NCI-H1436 (cell line): Measurements from ENCODE around the gene EYS.
"Not testable (repeated sequence)": the region's sequence is repeated elsewhere in the genome, so short reads cannot be mapped to it uniquely, and the experiment has no call there.

Source experiments
- DNase-seq: peaks from one replicate; lab custom pipeline; 2025; lab: John Stamatoyannopoulos, UW

Gene EYS

DNA sequence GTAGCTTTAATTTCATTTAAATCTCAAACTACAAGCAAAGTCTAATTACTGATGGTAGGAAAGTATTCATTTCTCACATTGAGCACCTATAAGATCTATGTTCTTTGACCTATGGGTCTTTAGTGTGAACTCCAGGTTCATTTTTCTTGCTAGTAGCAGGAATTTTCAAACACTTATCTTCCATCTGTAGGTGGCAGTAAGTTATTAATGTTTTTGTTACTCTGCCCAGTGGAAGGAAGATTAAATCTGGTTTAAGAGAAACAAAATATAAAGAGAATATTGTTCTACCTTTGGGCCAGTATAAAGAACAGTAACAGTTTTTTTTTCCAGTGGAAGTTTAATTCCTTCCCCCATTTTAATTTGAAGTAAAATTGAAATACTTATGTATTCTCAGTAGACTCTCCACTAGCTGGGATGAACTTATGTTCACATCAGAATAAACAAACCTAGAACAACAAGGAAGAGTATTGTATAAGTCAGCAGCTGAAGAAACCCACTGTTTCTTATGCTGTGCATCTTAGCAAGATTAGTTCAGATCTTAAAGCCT is 1743.2 kb downstream of the EYS start:
- DNase-seq: no peak

DNA sequence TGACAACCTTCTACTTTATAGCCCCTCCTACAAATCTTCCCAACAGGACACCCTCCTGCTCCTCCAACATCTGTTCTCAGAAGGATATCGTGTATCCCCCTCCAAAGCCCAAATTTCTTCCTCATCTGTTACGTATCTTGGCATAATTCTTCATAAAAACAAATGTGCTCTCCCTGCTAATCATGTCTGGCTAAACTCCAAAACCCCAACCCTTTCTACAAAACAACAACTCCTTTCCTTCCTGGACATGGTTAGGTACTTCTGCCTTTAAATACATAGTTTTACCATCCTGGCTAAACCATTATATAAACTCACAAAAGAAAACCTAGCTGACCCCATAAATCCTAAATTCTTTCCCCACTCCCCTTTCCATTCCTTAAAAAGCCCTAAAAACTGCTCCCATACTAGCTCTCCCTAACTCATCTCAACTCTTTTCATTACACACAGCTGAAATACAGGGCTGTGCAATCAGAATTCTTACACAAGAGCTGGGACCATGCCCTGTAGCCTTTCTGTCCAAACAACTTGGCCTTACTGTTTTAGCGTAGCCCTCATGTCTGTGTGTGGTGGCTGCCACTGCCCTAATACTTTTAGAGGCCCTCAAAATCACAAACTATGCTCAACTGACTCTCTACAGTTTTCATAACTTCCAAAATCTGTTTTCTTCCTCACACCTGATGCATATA is 1753.5 kb downstream of the EYS start:
- not testable (repeated sequence) for DNase-seq

DNA sequence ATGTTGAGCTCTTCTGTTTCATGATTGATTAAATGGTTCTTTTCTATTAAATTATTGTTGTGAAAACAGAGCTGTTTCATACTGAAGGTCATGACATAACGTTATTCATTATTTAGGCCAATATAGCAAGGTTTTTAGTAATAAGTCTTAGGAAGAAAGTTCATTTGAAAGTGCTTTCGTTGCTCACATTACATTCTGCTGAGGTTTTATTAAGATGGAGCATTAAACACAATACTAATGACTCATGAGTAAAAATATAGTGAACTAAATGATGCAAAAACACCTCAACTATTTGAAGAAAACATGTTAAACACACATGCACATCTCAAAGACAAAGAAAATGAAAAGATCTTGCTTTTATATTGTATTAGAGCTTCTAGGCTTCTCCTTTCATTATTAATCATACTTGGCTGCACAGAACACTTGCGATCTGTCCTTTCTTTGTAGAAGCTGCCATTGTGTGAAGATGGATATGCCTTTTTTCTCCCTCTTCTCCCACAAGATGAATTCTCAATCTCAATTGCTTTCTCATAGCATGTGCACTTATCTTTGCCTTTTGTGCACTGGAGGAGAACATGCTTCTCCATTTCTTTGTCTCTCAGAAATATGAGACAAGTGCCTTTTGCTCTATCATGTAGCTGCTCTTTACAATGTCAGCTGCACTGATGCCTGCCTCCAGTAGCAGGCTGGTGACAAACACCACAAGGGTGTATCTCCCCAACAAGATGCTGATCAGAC is 1759.1 kb downstream of the EYS start:
- no peak for DNase-seq

DNA sequence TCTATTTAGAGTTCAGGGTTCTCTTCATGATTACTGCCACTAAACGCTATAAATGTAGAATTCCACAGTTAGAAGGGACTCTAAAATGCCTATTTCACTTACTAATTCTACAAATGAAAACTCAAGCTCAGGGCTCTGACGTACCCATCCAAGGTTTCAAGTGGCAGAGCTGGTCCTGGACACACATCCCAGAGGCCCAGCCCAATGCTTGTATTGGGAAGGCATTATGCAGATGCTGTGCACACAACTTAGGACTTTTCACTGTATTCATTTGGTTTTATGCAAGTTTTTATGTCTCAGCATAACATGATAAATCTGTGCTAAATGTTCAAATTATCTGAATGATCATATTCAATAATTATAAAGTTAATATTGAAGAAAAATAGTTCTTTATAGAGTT is 1761.0 kb downstream of the EYS start:
- DNase-seq: no peak

DNA sequence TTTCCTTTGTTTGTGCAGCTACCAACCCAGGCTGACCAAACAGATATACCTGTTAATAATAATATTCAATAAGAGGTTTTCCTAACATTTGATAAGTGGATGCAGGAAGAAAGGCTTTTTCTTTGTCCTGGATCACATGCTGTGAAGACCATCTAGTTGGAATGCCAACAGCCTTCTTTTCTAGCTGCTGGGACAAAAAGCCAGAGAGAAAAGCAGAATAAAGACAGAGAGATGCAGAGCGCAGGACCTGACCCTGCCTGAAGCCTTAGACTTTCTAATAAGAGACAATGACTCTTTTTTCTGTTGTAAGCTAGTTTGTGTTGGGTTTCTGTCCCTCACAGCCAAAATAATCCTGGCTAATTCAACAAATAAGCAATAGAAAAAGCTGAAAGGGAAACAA is 1763.2 kb downstream of the EYS start:
- DNase-seq: no peak

DNA sequence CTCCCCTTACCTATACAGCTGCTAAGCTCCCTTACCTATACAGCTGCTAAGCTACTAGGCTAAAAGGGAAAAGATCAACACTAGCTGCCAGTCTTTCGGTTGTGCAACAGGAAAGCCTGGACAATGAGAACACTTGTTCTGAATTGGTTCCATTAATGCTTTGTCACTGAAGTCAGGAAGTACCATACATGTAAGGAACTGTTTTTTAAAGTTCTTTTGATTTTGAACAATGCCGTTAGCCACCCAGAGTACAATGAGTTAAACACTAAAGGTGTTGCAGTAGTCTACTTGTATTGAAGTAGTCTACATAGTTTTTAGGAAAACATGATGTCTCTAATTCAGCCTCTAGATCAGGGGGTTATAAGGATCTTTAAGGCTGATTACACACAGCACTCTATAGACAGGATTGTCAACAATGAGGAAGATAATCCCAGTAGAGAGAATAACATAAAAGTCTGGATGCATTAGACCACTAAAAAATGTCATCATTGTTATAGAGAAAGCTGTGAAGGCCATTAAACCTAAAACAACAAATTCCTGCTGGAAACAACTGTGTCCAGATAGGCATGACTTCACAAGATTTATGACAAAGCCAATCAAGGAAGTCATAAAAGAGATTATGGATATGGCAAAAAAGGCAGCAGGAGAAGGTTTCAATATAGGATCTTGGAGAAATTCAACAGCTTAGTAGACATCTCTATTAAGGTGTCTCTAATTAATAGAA is 1765.1 kb downstream of the EYS start:
- DNase-seq: no peak

DNA sequence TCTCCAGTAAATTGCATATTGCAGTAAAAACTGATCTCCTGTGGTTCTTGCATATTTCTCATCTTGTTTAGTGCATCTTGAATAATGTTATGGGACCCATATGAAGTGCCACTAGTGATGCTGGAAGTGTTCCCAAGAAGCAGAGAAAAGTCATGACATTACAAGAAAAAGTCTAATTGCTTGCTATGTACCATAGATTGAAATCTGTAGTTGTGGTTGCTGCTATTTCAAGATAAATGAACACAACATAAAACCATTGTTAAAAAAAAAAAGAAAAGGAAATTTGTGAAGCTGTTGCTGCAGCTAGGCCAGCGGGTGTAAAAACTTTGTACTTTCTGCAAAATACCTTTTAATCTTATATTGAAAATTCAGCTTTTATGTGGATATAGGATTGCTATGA is 1767.0 kb downstream of the EYS start:
- DNase-seq: no peak

DNA sequence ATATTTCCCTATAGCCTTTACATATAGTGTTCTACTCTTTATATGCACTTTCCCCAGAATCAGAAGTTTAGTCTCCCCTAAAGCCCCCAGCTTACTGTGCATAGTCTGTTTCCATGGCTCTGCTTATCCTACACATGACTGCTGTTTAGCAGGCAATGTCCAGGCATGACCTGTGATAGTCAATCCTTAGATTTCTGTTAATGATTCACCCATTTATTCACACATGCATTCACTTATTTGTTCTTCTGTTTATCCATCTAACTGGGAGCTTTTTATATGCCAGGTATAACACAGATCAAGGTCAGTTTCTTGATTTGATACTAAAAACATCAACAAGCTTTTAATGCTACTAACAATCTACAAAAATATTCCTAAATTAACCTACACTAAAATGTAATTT is 1770.6 kb downstream of the EYS start:
- no peak for DNase-seq

DNA sequence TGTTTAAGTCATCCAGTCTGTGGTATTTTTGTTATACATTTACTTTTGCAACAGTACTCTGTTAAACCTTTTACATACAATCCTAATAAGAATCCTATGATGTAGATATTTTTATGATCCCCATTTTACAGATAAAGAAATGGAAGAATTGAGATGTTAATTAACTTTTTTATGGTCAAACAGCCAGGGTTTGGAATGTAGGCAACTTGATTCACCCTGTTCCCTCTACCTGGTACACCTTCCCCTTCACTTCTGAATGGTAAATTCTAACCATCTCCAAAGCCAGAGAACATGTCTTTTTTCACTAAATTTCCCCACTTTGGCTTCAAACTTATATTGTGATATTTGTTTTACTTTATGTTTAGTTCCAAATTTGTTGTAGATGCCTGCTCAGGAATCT is 1771.3 kb downstream of the EYS start:
- no peak for DNase-seq

DNA sequence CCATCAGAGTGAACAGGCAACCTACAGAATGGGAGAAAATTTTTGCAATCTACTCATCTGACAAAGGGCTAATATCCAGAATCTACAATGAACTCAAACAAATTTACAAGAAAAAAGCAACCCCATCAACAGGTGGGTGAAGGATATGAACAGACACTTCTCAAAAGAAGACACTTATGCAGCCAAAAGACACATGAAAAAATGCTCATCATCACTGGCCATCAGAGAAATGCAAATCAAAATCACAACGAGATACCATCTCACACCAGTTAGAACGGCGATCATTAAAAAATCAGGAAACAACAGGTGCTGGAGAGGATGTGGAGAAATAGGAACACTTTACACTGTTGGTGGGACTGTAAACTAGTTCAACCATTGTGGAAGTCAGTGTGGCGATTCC is 1773.1 kb downstream of the EYS start:
- DNase-seq: not testable (repeated sequence)

DNA sequence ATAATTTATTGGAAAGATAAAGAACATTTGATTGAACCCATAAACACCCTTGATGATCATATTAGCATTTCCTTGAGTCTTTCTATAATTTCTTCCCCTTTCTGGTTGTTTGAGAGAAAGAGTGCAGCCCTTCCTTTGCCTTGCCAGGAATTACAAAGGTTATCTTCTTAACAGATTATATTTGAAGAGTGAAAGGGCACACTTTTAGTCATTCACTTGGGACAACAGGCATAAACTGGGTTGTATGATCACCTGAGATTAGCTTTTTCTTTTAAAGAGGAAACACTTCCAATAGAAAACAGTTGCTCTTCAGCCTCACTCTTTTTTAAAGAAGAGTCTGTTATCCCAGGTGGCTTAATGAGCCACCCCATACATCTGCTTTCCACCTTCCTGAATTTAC is 1776.2 kb downstream of the EYS start:
- DNase-seq: no peak

DNA sequence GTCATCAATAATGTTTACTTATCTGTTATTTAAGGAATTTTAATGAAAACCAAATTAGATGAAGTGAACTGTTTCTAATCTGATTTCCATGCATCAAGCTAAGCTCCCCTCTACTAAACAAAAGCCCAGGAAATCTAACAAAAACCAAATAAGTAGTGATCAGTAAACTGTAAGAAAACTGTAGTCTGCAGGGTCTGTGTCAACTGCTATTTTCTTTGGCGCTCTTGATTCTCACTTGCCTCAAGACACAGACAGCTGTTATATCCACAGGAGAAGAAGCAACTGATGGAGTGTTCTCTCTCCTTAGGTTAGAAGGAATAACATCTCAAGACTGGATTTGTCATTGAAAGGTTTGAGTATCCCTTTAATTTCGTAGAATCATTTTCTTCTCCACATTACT is 1777.9 kb downstream of the EYS start:
- DNase-seq: no peak

DNA sequence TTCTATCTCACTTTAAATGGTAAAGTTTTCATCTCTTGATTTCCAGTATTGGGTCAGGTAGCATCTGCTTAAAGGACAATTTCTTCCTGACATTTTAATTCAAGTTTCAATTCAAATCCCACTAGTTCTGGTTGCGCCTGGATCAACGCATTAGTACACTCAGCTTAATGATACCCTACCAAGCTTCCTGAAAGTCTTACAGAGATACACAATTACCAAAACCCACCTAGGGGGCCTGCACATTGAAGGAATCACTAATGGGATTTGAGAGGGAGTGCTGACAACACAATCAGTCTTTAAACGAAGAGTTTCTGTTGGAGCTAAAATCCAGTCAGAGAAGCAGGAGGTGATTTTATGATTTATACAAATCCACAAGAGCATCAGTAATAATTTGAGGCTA is 1778.4 kb downstream of the EYS start:
- no peak for DNase-seq

DNA sequence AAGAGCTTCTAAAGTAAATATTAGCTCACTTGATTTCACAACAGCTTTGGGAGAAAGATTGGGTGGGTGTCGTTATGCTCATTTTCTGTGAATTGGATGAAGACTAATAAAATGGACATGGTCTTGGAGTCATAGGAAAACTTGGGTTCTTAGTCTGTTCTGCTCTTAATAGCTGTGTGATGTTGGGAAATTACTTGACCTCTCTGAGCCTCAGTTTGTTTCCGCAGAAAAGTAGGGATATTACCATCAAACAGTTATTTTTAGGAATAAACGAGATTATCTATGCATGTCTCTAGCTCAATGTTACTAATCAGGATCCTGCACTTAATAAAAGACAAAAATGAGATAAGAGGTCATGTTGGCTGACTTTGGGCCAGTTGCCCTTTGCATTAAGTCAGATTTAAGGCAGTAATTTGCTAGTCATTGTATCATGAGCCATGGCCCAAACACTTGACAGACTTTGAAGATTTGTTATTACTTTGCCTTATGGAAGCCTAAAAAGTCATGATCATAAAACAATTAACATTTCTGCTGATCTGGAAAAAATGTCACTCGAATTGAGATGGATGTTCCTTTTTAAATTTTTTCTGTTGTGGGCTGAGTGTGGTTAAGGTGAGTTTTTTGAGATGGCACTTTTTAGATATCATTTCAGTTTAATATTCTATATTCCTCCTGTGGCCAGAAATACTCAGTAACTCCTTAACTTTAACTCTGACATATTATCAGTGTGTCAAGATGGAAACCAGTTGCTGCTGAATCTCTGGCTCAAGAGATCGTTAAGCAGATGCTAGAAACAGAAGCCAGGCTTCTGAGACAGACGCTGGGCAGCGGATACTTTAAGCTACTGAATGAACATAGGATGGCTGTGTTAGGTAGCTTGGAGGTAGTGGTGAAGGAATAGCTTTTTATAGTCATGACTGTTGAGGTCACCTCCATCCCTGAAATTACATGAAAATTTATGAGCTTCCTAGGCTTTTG is 1779.8 kb downstream of the EYS start:
- DNase-seq: no peak

DNA sequence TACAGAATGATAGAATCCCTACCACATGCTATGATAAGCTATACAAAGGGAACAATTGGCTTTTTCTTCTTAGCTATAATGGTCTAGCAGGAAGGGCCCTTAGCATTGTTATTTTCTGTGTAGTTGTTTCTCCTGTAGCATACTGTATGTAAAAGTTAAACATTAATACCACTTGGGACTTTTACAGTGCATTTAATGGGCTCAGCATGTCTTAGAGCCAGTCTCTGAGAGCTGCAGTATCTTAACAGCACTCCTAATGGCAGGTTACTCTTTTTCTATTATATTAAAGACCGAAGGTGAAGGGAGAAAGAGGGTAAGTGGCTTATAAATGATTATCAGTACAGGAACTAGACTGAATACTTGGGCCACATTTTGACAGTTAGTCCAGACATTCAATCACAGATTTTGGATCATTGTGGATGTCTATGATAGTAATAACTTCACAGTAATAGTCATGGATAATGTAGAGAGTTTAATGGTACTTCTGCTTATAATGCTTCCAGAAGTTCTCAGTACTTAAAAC is 1780.7 kb downstream of the EYS start:
- no peak for DNase-seq

DNA sequence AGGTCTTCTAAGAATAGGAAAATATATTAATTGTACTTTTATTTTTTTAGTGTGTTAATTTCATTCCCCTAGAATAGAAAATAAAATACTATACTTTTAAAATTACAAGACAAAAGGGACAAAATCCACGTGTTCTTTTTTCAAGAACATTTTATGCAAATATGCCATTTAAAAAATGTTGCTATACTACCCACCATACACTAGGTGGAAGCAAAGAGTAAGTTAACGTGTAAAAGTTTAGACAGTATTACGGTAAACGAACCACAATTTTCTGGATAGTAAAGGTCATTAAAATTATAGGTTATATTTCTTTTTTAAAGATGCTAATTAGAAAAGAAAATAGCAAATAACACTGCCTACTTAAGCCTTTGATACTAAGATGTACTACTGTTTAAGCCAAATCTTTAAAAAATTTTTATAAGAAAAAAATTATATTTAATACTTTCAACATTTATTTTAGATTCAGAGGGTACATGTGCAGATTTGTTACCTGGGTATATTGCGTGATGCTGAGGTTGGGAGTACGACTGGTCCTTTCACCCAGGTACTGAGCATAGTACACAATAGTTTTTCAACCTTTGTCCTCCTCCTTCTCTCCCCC is 1783.8 kb downstream of the EYS start:
- DNase-seq: peak; percentile 37

DNA sequence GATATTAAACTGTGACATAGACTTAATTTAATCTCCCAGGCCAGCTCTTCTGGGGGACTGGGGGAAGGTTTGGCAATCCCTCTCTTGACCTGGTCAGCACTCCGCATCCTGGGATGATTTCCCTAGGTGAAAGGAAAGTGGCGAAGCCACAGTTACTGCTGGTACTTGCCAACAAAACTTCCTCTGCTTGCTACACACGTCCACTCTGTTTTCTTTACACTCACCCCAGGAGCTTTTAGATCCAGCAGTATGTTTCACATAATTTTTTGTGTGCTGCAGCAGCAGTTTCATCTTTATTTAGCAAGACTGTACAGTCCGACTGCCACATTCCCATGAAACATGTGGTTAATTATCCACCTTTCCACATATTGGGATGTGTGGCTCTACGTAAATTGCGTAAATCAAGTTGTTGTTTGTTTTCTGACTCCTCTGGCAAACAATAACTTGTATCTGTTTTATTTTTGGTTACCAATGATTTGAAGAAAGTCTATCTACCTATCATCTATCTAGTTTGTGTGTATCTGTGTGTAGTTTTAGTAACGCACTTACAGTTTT is 1787.4 kb downstream of the EYS start:
- DNase-seq: no peak

DNA sequence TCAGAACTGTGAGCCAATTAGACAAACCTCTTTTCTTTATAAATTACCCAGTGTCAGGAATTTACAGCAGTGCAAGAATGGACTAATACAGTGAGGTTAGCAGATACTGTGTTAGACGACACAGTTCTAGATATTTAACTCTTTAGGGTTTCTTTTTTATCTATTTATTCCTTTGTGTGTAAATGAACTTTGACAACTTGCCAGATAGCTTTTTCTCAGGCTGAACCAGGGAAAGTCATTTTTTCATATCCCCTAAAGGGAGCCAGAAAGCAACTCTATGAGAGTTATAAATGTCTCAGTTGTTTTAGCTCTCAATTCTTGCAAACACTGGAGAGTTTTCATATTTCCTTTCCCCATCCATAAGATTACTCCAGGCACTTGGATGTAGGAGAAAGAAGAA is 1794.1 kb downstream of the EYS start:
- no peak for DNase-seq

DNA sequence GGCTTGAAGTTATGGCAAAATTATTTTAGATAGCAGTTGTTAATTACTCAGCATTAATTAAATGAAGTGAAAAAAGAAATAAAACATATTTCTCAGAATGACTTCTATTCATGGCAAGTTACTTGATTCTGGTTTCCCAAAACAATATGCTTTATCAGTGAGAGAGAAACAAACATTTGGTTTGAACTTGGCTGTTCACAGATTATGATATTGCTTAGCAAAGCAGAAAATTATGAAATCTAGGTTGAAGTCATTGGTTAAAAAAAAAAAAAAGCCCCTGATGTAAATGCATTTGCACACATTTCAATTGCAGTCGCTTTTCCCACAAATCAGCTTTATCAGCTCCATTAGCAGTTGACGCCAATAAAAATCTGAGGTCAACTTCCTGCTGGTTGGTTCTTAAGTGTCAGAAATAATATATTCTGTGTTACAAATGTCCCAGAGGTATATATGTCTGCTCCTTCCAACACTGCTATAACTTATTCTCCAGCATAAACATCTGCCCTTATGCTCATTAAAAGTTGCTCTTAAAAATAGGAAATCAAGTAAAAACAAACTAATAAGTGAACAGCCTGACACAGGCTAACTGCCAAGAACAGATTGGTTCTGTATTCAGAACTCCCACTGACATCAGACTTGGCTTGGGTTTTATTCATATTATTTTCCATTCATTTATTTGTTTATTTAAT is 1796.0 kb downstream of the EYS start:
- no peak for DNase-seq

DNA sequence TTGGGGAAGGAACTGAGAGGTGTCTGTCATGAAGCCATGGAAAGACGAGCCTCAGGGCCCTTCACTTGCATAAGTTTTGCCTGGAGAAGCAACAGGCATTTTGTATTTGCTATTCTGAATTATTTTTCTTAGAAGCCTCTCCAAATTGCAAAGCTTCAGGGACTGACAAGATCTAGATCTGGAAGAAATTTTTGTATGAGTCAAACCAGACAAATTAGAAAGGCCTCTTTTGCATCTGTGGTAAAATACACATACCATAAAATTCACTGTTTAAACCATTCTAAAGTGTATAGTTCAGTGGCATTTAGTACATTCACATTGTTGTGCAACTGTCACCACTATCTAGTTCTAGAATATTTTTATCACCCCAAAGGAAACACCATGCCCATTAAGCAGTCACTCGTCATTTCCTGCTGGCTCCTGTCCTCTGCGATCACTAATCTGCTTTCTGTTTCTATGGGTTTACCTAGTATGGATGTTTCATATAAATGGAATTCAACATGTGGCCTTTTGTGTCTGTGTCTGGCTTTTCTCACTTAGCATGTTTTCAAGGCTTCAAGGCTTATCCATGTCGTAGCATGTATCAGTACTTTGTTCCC is 1802.3 kb downstream of the EYS start:
- no peak for DNase-seq
